RPMI7951 (cell line): ENCODE results near the gene FAN1. TPM values are rescaled to one million over a fixed set of nuclear protein-coding genes. Genes with fewer than 3 reads are reported as not detected.
A peak's percentile ranks its signal among the peaks of the same experiment; 100 is the strongest.

ENCODE experiments used
- DNase-seq: peaks from one replicate; pipeline ENCODE4 v3.0.0-alpha.2; 2012; ENCODE audit warnings: low read depth
- total RNA-seq: library from RNA; depleted of rRNA; stranded (reverse); fragments of >200 nt; shearing (Covaris generic); gene quantifications from 2 replicates; pipeline ENCODE4 v1.2.3, GENCODE V29; 2014

The FAN1 gene
- total RNA-seq, 1 experiment from 2014 or later: 5.0 TPM

DNA sequence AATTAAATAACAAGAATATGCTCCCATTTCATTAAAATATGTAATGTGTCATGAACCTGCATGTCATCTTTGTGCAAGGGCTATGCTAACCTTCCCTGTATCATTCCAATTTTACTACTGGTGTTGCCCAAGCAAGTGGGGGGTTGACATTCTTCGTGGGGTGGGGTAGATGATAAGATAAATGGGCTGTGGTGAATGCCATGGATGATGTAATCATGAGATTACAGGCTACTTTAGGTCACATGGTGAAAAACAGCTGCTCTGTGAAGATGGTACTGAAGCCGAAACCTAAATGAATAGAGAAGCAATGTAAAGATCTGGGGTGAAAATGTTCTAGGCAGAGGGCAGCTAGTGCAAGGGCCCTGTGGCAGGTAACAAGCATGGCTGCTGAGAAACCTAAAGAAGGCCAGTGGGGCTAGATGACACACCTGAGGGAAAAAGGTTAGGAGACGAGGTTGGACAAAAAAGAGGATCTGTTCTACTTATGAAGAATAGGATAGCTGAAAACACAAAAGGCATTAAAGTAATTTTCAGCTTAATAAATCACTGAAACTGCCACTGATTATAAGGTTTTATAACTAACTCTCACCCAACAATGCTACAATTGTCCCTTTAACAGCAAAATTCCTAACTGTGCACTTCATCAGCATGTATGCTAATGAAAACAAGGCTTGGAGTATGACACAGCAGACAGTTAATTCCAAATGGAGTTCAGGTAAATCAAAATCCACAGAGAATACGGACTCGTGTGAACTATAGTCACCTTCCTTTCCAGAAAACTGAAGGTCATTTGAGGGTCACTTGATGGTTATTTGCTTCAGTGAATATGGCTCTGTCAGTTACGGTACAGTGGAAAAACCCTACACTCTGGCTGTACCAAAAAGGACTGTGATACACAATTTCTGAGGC, 52.8 kb downstream of the FAN1 start:
- DNase-seq: peak; percentile 19

DNA sequence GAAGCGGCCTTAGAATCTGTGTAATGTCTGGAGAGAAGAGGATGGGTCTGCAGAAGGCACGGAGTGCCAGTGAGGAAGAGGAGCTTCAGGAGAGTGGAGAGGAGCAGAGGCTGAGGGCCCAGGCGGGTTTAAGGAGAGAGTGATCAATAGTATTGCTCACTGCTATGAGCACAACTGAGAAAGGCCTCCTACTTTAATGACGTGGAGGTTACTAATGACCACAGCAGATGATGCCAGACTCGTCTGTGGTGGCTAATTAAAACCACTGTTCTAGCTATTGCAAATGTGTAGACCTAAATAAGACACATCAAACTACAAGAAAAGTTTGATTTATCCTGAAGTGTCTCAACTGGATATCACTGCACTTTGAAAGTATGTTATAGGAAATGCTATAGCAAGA, 54.5 kb downstream of the FAN1 start:
- DNase-seq: no peak

DNA sequence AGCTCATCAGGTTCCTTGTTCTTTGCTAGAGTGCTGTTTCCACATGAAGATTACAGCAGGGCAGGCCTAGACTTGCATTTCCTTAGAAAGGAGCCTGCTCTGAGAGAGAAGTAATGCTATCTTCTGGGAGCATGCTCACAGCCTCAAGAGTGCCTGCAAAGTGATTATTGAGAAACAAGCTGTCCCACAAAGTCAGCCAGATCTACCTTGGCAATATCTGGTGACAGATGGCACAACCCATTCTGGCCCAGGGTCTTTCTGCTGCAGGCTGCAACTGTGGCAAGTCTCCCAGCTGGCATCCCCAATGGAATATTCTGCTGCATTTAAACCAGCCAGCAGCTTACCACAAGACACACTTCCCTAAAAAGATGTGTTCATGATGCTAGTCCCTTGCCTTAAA, 58.4 kb downstream of the FAN1 start:
- DNase-seq: no peak

DNA sequence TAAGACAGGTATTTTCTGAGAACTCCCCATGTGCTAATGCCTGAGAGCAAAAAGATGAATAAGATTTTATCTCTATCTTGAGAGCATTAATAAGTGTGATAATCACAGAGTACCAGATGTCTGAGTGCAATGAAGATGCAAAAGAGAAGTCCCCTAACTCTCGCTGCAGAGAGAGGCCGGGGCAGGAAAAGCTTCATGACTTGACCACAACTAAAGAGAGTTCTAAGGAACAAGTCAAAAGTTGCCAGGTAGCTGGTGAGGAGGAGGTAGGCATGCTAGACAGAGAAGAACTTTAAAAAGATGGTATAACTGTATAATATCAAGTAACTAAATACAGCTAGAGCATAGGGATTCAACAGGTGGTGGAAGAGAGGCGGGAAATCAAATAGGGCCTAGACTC, 58.9 kb downstream of the FAN1 start:
- DNase-seq: no peak

DNA sequence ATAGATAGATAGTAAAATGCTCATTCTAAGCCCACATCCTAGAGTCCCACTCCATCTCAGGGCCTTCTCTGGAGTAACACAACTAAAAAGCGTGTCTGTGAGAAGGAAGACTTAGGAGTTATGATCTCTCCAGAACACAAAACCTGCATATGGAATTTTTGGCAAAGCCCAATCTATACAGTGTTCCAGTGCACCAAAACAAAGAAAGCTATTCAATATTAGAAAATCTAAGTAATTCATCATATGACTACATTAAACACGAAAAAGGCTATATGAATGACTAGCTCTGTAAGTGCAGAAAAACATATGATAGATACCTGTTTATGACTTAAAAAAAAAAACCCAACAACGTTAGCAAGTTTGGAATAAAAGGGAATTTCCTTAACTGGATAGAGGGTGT, 60.0 kb downstream of the FAN1 start:
- no peak for DNase-seq

DNA sequence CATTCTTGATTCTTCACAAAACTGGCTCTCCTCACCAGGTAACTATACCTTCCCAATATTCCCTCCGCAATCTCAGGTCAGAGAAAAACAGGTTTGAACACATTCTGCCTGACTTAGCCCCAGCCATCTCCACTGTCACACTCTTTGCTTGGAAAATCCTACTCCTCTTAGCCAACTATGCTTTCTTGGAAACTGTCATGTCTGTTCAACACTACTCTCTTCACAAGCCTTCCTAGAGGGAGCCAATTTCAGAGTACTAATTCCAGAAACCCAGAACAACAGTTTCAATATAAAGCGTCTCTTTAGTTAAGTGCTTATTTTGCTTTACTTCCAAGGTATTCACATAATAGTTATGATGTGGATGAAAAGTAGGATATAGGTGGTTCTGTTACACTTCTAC, 66.0 kb downstream of the FAN1 start:
- DNase-seq: no peak

DNA sequence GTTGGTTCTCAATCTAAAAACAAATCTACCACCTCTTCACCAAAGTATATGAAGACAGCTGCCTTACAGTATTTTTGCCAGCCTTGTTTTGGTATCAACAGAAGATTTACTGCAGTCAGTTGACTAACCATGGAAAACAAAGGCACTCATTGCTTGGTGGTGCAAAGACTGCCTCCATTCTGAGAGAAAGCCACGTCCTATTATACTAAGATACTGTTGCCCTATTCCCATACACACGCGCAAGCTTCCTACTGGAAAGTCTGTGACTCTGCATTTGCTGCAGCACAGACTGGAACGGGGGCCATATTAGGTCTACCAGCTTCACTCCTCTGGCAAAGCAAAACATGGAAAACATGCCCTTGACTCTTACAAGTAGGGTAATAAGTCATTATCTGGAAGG, 69.7 kb downstream of the FAN1 start:
- no peak for DNase-seq

DNA sequence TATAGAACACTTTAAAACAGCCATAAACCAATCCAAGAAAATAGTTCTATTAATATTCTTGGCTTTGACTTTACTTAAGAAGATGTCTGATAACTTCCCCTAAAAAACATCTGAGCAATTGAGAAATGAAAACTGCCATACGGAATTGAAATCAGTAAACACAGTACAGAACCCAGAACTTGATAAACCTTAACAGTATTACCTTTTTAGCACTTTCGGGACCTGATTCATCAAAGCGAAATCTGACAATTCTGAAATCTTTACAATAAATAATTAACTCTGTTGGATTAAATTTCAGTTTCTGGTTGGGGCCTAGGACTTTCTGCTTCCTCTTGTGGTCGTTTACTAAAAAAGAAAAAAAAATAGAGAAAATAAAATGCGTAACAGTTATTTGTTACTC, 70.4 kb downstream of the FAN1 start:
- no peak for DNase-seq

DNA sequence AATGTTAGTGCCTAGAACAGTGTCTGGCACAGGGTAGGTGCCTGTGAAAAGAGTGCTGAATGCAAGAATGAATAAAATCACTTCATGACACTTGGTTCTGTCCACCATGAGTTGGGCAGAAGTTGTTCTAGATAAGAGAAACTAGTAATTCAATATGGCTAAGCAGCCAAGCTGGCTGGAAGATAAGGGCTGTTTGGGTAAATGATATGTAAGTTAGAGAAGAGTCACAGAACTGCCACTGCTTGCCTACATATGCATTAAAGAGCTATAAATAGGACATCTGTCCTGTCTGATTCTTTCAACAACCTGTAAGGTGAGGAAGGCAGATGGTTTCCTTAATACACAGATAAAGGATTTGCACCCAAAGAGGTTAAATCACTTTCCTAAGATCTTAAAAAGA, 74.6 kb downstream of the FAN1 start:
- DNase-seq: no peak

DNA sequence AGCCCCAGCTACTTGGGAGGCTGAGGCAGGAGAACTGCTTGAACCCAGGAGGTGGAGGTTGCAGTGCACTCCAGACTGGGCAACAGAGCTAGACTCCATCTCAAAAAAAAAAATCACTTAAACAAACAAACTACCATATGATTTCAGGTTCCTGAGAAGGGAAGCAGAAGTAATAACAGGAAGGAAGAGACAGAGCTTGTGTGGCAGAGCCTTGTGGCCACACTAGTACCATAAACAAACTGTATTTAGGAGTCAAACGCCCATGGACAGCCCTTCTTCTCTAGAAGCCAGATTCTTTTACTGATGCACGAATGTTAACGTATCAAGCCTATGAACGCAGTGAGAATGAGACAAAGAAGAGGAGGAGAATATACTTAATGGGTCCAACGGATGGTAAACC, 75.7 kb downstream of the FAN1 start:
- no peak for DNase-seq

DNA sequence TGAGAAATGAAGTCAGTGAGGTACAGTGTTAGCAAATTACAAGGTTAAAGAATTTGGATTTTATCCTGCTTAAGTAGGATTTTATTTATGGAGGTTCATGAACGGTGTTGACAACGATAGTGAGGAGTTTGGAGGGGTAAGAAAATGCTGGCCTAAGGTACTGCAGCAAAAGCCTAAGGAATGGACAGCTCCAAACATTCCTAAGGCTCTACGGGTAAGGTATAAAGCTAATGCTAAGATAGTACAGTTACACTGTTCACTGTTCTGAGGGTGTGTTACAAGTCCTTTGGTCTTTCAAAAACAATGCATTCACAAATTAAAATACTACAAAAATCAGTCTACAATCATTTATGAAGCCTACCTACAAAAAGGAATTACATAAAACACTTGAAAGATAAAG, 80.4 kb downstream of the FAN1 start:
- no peak for DNase-seq

DNA sequence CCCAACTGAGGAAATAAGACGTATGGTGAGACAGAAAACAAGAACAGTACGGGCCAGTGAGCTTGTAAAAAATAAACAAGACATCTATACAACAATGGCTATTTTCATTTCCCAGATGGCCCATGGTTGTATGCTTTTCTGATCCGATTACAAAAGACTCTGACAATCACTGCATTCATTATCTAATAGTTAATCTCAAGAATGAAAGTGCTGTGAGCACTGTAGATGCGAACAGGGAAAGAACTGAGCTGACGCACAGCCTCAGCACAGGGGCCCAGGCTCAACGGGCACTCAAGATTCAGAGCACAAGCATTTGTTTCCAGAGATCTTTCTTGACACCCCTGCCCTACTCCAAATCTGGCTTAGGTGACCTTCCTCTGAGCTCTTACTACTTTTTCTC, 80.8 kb downstream of the FAN1 start:
- DNase-seq: no peak

DNA sequence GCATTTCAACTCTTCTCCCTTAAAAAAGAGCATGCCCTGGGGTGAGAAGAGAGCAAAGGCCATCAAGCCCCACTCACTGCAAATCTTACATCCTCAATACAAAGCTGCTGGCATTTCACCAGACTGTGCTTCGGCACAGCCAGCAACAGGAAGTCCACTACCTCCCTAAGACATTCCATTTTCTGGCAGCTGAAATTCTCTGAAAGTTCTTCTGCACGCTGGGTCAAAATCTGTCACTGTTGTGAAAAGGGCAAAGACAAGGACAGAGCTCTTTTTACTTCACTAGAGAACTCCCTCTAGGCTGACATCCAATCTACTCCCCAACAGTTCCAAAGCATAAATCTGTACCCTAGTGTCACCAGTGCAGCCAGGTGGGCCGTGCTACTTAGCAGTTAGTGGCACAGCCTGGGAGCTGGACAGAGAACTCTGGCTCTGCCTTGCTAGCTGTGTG, 81.4 kb downstream of the FAN1 start:
- DNase-seq: peak; percentile 51

DNA sequence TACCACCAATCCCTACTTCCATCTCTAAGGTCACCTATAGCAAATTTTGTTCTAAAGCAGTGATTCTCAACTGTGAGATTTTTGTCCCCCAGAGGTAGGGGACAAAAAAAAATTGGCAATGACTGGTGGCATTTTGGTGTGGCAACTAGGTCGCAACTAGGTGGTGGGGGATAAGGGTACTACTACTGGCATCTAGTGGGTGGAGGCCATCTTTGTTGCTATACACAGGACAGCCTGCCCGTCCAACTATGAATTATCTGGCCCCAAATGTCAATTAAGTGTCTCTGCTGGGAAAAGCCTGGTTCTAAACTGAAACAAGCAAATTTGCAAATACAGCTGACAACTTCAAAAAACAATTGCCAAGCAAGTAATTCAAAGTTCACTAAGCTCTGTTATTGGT, 86.3 kb downstream of the FAN1 start:
- DNase-seq: peak; percentile 26

DNA sequence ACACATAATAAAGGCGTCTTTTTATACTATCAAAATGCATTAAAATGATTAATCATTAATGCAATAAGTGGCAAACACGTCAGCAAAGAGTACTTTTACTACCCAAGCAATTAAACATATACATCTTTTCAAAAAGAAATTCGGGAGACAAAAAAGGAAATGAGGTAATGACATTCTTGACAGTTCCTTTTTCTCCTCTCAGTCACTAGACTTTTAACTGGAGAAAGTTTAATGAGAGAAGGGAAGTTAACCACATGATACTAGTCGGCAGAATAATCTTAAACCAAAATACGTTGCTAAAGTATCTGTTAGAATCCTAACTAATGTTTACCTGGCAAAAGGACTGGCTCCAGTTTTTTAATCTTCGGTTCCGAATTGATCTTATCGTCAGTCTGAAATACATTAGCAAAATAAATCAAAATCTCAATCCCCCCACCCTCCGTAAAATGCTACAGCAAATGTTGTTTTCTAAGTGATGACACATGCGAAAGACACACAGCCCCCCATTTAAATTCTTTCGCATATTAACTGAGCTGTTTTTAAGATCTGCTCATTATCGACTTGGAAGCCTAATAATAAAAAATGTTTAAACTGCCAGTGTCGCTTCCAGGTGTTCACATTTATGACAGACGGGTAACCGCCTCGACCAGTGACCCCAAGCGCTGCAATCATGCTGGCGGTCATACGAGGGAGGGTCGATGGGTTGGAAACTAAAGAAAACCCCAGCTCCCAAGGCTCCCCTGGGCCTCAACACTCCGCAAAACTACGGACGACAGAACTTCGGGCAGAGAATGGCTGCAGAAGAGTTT, 86.9 kb downstream of the FAN1 start:
- no peak for DNase-seq

DNA sequence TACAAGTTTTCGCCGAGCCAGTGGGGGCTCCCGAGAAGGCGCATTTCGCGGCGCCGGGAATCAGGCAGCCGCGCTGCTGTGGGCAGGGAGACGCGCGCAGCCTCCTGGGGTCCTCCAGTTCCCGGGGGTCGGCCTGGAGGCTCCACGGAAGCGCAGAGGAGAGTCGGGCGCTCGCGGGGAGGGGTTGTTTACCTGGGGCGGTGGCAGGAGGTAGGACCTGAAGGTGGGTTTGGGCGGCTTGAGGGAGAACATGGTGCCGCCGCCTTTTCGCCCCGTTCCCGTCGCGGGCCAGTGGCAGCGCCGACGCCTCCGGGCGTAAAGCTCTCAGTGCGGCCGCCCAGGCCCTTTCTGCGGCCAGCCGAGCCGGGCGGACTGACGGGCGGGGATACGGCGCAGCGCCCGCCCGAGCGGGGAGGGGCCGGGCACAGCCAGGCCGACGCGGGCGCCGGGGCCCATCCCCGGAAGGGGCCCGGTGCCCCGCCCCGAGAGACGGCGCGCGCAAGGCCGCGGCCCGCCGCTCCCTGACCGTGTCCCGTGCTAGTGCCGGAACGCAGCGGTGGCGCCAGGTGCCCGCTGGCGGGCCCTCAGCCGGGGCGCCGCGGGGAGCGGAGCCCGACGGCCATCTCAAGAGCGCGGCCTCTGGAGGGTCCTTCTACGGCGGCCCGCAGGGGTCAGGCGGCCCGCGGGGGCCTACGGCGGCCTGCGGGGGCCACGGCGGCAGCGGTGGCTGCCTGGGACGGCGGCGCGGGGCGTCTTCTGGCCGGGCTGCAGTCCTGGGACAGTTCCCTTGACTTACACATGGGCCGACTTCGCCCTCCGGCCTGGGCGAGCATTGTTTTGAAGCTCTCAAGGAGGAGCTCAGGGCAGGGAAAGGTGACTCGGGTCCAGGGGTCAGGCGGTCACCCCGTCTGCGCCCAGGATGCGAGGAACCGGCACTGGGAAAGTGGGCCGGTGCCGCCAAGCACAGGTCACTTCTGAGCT, 87.8 kb downstream of the FAN1 start, which contains the start of gene MTMR10:
Gene MTMR10, minus strand, starts transcription at position 374 of the 981 bp plus-strand sequence. Its CDS starts 122 bp downstream, at position 252.
- DNase-seq: peak; percentile 86

DNA sequence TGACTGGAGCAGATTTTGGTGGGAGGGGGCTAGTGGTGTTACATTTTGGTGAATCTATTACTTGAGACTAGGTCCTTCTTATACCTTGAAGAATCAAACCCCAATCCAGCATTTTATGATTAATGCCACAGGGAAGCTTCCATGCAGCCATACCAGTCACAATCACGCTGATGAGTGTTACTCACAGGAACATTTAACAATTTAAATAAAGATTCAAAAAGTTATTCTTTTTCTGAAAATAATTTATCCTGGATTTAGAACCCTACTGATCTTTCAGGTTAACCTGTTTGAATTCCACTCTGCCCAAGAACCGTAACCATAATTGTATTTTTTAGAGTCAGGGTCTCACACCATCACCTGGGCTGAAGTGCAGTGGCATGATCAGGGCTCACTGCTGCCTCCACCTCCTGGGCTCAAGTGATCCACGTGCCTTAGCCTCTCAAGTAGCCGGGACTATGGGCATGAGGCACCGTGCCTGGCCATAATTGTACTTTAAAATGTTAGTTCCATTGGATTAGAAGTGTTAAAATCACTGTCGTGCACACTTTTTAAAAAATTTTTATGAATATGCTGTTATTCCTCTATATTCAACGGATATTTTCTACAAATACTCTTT, 88.6 kb downstream of the FAN1 start:
- DNase-seq: no peak
